ENCODE results near the gene KRT1.

Gene KRT1

GRCh38 chr12:52698651-52699340, 18.6 kb upstream of the KRT1 start:
- DNase-seq, result no peak

GRCh38 chr12:52697058-52697582, 16.9 kb upstream of the KRT1 start:
- DNase-seq, result no peak

- DNase-seq, result no peak
These were observed 16.4 kb upstream of the KRT1 start for GRCh38 chr12:52696588-52696987.

- DNase-seq, result no peak
These were observed 14.8 kb upstream of the KRT1 start for GRCh38 chr12:52695039-52695438.

GRCh38 chr12:52694151-52694550, 13.9 kb upstream of the KRT1 start:
- DNase-seq, result no peak

GRCh38 chr12:52693261-52693660, 13.1 kb upstream of the KRT1 start:
- no peak for DNase-seq

- no peak for DNase-seq
These were observed 12.0 kb upstream of the KRT1 start for GRCh38 chr12:52692254-52692653.

- no peak for DNase-seq
These were observed 11.6 kb upstream of the KRT1 start for GRCh38 chr12:52691841-52692150.

- DNase-seq, result peak; percentile 62
These were observed 11.1 kb upstream of the KRT1 start for GRCh38 chr12:52691076-52691840.

GRCh38 chr12:52690351-52691075, 10.3 kb upstream of the KRT1 start:
- DNase-seq, result no peak

- no peak for DNase-seq
These were observed 9.7 kb upstream of the KRT1 start for GRCh38 chr12:52689936-52690335.

- DNase-seq, result no peak
These were observed 9.0 kb upstream of the KRT1 start for GRCh38 chr12:52689239-52689638.

GRCh38 chr12:52688481-52688880, 8.3 kb upstream of the KRT1 start:
- DNase-seq, result no peak

- no peak for DNase-seq
These were observed 7.5 kb upstream of the KRT1 start for GRCh38 chr12:52687497-52688385.

- no peak for DNase-seq
These were observed 6.7 kb upstream of the KRT1 start for GRCh38 chr12:52686756-52687487.

GRCh38 chr12:52686063-52686462, 5.9 kb upstream of the KRT1 start:
- no peak for DNase-seq

- DNase-seq, result no peak
These were observed 5.2 kb upstream of the KRT1 start for GRCh38 chr12:52685406-52685890.

- DNase-seq, result no peak
These were observed 4.2 kb upstream of the KRT1 start for GRCh38 chr12:52684431-52684830.

- no peak for DNase-seq
These were observed 3.5 kb upstream of the KRT1 start for GRCh38 chr12:52683575-52684300.

GRCh38 chr12:52682938-52683574, 2.8 kb upstream of the KRT1 start:
- no peak for DNase-seq

- DNase-seq, result no peak
These were observed 2.1 kb upstream of the KRT1 start for GRCh38 chr12:52682381-52682660.

Data from stimulated activated CD8-positive, alpha-beta memory T cell treated with anti-CD3 and anti-CD28 coated beads, Interleukin-4, amount 100 ng/mL, for 48 hours (primary cell).